OCI-LY3 (cell line): ENCODE measurements around the gene GPR62.

Experiments used
- EZH2phosphoT487 ChIP-seq: fragments of 200-600 bp; shearing (Covaris generic); IDR thresholded peaks from 2 replicates; pipeline ENCODE4 v1.6.1; 2018; ENCODE audit warnings: antibody characterized with exemption, mixed run types, low read depth
- TF ChIP-seq, protein P1 (sequence below): fragments of 200-600, 300-600 bp; sonication (generic); IDR thresholded peaks from 2 replicates; pipeline ENCODE4 v1.5.1; 2014; ENCODE audit warnings: antibody characterized with exemption, low read length, low read depth

GRCh38 chr3:51995346-51996163 is 40.4 kb downstream of the GPR62 start, which contains the start of gene RPL29:
- TF ChIP-seq, protein P1, sequence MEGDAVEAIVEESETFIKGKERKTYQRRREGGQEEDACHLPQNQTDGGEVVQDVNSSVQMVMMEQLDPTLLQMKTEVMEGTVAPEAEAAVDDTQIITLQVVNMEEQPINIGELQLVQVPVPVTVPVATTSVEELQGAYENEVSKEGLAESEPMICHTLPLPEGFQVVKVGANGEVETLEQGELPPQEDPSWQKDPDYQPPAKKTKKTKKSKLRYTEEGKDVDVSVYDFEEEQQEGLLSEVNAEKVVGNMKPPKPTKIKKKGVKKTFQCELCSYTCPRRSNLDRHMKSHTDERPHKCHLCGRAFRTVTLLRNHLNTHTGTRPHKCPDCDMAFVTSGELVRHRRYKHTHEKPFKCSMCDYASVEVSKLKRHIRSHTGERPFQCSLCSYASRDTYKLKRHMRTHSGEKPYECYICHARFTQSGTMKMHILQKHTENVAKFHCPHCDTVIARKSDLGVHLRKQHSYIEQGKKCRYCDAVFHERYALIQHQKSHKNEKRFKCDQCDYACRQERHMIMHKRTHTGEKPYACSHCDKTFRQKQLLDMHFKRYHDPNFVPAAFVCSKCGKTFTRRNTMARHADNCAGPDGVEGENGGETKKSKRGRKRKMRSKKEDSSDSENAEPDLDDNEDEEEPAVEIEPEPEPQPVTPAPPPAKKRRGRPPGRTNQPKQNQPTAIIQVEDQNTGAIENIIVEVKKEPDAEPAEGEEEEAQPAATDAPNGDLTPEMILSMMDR, result no peak
- no peak for TF ChIP-seq EZH2phosphoT487
